ENCODE data around the gene ALKBH6. TPM values are rescaled to one million over a fixed set of nuclear protein-coding genes. Genes with fewer than 3 reads are reported as not detected.
A peak's percentile ranks its signal among the peaks of the same experiment; 100 is the strongest.

ALKBH6 gene
- total RNA-seq, 1 donor from 2014 or later, result 16.3 TPM

DNA sequence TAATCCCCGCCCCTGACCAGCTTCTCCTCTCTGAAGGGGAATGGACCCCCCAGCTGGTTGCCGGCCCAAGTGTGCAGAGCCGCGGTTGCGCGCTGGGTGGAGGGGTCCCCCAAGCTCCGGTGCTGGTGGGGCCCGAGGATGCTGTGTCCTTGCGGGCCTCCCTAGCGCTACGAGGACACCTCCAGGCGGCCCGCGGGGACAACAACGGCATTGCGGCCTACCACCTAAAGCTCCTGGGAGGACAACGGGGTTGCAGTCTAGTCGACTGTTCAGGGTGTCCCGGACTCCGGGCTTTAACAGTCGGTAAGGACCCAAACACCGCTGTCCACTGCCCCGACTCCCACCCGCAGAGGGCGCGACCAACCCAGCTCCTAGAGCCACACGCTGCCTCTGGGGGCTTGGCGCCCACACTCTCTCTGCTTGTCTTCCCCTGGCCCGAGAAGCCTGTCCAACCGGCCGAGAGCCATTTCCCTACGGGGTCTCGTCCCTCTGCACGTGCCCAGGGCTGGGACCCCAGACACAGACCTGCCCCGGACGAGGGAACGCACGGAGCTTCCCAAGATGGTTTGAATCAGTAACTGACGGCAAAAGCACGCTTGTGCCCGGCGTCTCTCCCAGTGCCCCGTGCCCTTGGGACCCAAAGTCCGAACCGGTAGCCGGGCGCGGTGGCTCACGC lies 20.0 kb downstream of the ALKBH6 start:
- H3K4me3 ChIP-seq, result no peak overlapping the region

DNA sequence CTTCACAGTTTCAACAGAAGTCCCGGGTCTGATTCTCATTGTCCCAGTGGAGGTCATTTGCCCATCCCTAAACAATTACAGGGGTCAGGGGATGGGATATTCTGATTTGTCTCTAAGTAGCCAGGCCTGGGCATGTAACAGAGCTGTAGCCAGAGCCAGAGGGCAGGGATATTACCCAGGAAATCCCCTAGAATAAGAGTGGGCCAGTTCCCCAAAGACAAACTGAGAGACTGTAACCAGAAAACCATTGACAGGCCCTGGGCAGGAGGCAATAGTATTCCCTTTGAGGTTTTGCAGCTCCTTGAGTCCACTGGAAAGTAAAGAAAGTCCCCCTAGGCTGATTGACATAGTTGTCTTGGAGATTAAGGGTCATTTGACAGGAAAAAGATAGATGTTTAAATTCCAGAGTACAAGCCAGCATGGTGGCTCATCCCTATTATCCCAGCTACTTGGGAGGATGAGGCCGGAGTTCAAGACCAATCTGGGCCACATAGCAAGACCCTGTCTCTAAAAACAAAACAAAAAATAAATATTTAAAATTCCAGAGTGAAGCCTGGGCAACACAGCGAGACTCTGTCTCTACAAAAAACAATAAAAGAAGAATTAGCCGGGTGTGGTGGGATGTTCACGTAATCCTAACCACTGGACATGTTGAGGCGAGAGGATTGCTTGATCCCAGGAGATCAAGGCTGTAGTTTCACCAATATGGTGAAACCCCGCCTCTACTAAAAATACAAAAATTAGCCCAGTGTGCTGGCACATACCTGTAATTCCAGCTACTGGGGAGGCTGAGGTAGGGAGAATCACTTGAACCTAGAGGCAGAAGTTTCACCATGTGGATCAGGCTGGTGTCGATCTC lies 20.9 kb downstream of the ALKBH6 start:
- Histone ChIP-seq H3K27ac (no peak overlapping the region), H3K4me2 (no peak overlapping the region), H3K9ac (no peak overlapping the region), H3K79me2 (ENCODE audit: low read depth) (peaks cover 13% of the 10 kb centered on the region), H3F3A (ENCODE audit: low read depth) (peaks cover 14% of the 10 kb centered on the region), H4K20me1 (ENCODE audit: low read depth) (peaks cover 12% of the 10 kb centered on the region), H3K4me3 (no peak overlapping the region), H3K36me3 (no peaks in the 10 kb centered on the region), H2AFZ (replicated peaks) (no peak overlapping the region), H3K9me3 (ENCODE audit: low read depth) (no peaks in the 10 kb centered on the region), H3K27me3 (peaks cover 14% of the 10 kb centered on the region), H3K4me1 (no peaks in the 10 kb centered on the region)
- H3K36me3 Mint-ChIP-seq, result peaks cover 3% of the 10 kb centered on the region
- H3K27me3 Mint-ChIP-seq (ENCODE audit: insufficient read depth, low read depth), result peaks cover 2% of the 10 kb centered on the region
- peaks cover 30% of the 10 kb centered on the region for H3K4me1 Mint-ChIP-seq
- H3K27ac Mint-ChIP-seq, result peak overlapping the region; percentile 42
- TF ChIP-seq EZH2phosphoT487 (IDR thresholded peaks at IDR 0.05) (no peak), EZH2 (IDR thresholded peaks at IDR 0.05) (no peak)
- TF ChIP-seq, protein P1, sequence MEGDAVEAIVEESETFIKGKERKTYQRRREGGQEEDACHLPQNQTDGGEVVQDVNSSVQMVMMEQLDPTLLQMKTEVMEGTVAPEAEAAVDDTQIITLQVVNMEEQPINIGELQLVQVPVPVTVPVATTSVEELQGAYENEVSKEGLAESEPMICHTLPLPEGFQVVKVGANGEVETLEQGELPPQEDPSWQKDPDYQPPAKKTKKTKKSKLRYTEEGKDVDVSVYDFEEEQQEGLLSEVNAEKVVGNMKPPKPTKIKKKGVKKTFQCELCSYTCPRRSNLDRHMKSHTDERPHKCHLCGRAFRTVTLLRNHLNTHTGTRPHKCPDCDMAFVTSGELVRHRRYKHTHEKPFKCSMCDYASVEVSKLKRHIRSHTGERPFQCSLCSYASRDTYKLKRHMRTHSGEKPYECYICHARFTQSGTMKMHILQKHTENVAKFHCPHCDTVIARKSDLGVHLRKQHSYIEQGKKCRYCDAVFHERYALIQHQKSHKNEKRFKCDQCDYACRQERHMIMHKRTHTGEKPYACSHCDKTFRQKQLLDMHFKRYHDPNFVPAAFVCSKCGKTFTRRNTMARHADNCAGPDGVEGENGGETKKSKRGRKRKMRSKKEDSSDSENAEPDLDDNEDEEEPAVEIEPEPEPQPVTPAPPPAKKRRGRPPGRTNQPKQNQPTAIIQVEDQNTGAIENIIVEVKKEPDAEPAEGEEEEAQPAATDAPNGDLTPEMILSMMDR (IDR thresholded peaks at IDR 0.05), result no peak
- DNase-seq (ENCODE audit: low spot score), result no peak
- H3K9me3 Mint-ChIP-seq, result peaks cover 3% of the 10 kb centered on the region
- peak overlapping the region; percentile 21 for H3K4me3 Mint-ChIP-seq

More for the DNA sequence above, 20.0 kb downstream of the ALKBH6 start:
- no peak overlapping the region for H2AFZ ChIP-seq (replicated peaks)
- H3K9me3 ChIP-seq (ENCODE audit: low read depth), result no peaks in the 10 kb centered on the region
- Mint-ChIP-seq H3K36me3 (peaks cover 3% of the 10 kb centered on the region), H3K27ac (no peak overlapping the region), H3K4me3 (peak overlapping the region; percentile 43), H3K9me3 (no peaks in the 10 kb centered on the region), H3K27me3 (ENCODE audit: insufficient read depth, low read depth) (peaks cover 2% of the 10 kb centered on the region), H3K4me1 (peaks cover 30% of the 10 kb centered on the region)
- H3K27me3 ChIP-seq, result peaks cover 6% of the 10 kb centered on the region
- TF ChIP-seq, protein P1 (IDR thresholded peaks at IDR 0.05), result peak; percentile 16
- no peak for TF ChIP-seq EZH2 (IDR thresholded peaks at IDR 0.05)
- no peaks in the 10 kb centered on the region for H3K4me1 ChIP-seq
- H4K20me1 ChIP-seq (ENCODE audit: low read depth), result peaks cover 12% of the 10 kb centered on the region
- no peak overlapping the region for H3K9ac ChIP-seq
- H3K36me3 ChIP-seq, result no peaks in the 10 kb centered on the region
- H3K79me2 ChIP-seq (ENCODE audit: low read depth), result peaks cover 13% of the 10 kb centered on the region
- no peak overlapping the region for H3K4me2 ChIP-seq
- peak; percentile 38 for DNase-seq (ENCODE audit: low spot score)
- H3F3A ChIP-seq (ENCODE audit: low read depth), result peaks cover 14% of the 10 kb centered on the region
- no peak overlapping the region for H3K27ac ChIP-seq

- Histone ChIP-seq H2AFZ (replicated peaks) (no peak overlapping the region), H3K4me3 (no peak overlapping the region), H3K4me2 (no peak overlapping the region), H3K4me1 (no peaks in the 10 kb centered on the region), H4K20me1 (ENCODE audit: low read depth) (peaks cover 12% of the 10 kb centered on the region), H3K9me3 (ENCODE audit: low read depth) (no peaks in the 10 kb centered on the region), H3K36me3 (no peaks in the 10 kb centered on the region), H3K79me2 (ENCODE audit: low read depth) (peaks cover 13% of the 10 kb centered on the region), H3K9ac (no peak overlapping the region), H3K27me3 (peaks cover 26% of the 10 kb centered on the region), H3K27ac (no peak overlapping the region), H3F3A (ENCODE audit: low read depth) (peaks cover 26% of the 10 kb centered on the region)
- H3K36me3 Mint-ChIP-seq, result peaks cover 1% of the 10 kb centered on the region
- H3K4me1 Mint-ChIP-seq, result peaks cover 26% of the 10 kb centered on the region
- TF ChIP-seq EZH2phosphoT487 (IDR thresholded peaks at IDR 0.05) (no peak), EZH2 (IDR thresholded peaks at IDR 0.05) (no peak)
- TF ChIP-seq, protein P1 (IDR thresholded peaks at IDR 0.05), result no peak
- no peak overlapping the region for H3K4me3 Mint-ChIP-seq
- DNase-seq (ENCODE audit: low spot score), result no peak
- peaks cover 3% of the 10 kb centered on the region for H3K9me3 Mint-ChIP-seq
- peaks cover 10% of the 10 kb centered on the region for H3K27me3 Mint-ChIP-seq (ENCODE audit: insufficient read depth, low read depth)
- H3K27ac Mint-ChIP-seq, result no peak overlapping the region
Measured at GRCh38 chr19:35991731-35992450, 22.1 kb downstream of the ALKBH6 start.

All from neural progenitor cell (in vitro differentiated cells).